K562 (cell line): ENCODE results near the gene CALCB. TPM values are rescaled to one million over a fixed set of nuclear protein-coding genes. Genes with fewer than 3 reads are reported as not detected.

Experiments
- CBX2 ChIP-seq: fragments of 200-600 bp; sonication (generic); IDR thresholded peaks from one replicate; pipeline ENCODE4 v1.6.1; 2012; ENCODE audit warnings: mild to moderate bottlenecking, low read length, inconsistent platforms; ENCODE audit not compliant: insufficient read depth, poor library complexity, severe bottlenecking
- GATAD2A ChIP-seq: fragments of 450-650 bp; IDR thresholded peaks from 2 replicates; pipeline ENCODE4 v1.6.1; 2017
- KLF10 ChIP-seq: fragments of 250-450 bp; sonication (Bioruptor Pico); IDR thresholded peaks from 2 replicates; pipeline ENCODE4 v1.6.1; 2021; ENCODE audit warnings: matching md5 sums
- NFE2 ChIP-seq: IDR thresholded peaks from 2 replicates; pipeline ENCODE4 v1.6.1; 2014; ENCODE audit warnings: antibody characterized with exemption, low read depth
- PYGO2 ChIP-seq: fragments of 450-650 bp; IDR thresholded peaks from 2 replicates; pipeline ENCODE4 v1.6.1; 2016; ENCODE audit warnings: mild to moderate bottlenecking, missing genetic modification characterization, moderate library complexity, missing compliant biosample characterization
- TGIF2 ChIP-seq: sonication (generic); formaldehyde crosslinking; IDR thresholded peaks from 2 replicates; pipeline ENCODE4 v1.8.1; 2022; ENCODE audit warnings: mild to moderate bottlenecking, missing genetic modification reagents, moderate library complexity
- ZNF133 ChIP-seq: fragments of 250-450 bp; sonication (Bioruptor Pico); IDR thresholded peaks from 2 replicates; pipeline ENCODE4 v1.4.0; 2020; ENCODE audit warnings: mild to moderate bottlenecking
- polyA plus RNA-seq, 8 experiments: library from polyadenylated mRNA; depleted of rRNA in 4 of 8; stranded (reverse) in 5 of 8; unstranded in 3 of 8; fragments of >200 nt; fragmentation: Nextera tagmentation in 2 of 8; fragmentation: Illumina TruSeq in 1 of 8; extraction: Ambion mirVana in 2 of 8; extraction: Trizol in 1 of 8; gene quantifications; 2 replicates each; pipeline versions ENCODE4 v1.2.1 to v1.2.3, GENCODE V29; 2011 to 2014; ENCODE audit warnings: inconsistent platforms in 1 of 8, missing spikeins in 1 of 8
- total RNA-seq, 7 experiments: library from RNA; depleted of rRNA in 6 of 7; stranded (reverse); fragments of >200 nt in 6 of 7; fragmentation: Illumina TruSeq in 2 of 7; extraction: Trizol in 2 of 7; gene quantifications; 2 replicates each; pipeline versions ENCODE4 v1.2.1 to v1.2.3, GENCODE V29; 2011 to 2021; ENCODE audit warnings: low replicate concordance in 1 of 7
- TF ChIP-seq, protein P1 (sequence below): IDR thresholded peaks from 2 replicates; pipeline ENCODE4 v1.6.1; 2011; ENCODE audit warnings: borderline replicate concordance, low read depth, mild to moderate bottlenecking, moderate library complexity, low read length; ENCODE audit not compliant: insufficient read depth, poor library complexity, severe bottlenecking
- TF ChIP-seq, protein P2 (sequence below): conservative IDR thresholded peaks from 2 replicates; pipeline ENCODE4 v1.6.1; 2011; ENCODE audit warnings: low read depth, mild to moderate bottlenecking, low read length; ENCODE audit not compliant: control insufficient read depth
- TF ChIP-seq, protein P3 (sequence below): fragments of 250-450 bp; sonication (Bioruptor Pico); IDR thresholded peaks from 2 replicates; pipeline ENCODE4 v1.4.0; 2020

Gene CALCB
- total and polyA plus RNA-seq, 9 of the 15 experiments (the other 6 are each of a cell fraction or from before 2014, with no cell fraction given), result not detected

GRCh38 chr11:15034687-15035267 is 38.6 kb upstream of the CALCB start (continued):
- TF ChIP-seq, protein P1, sequence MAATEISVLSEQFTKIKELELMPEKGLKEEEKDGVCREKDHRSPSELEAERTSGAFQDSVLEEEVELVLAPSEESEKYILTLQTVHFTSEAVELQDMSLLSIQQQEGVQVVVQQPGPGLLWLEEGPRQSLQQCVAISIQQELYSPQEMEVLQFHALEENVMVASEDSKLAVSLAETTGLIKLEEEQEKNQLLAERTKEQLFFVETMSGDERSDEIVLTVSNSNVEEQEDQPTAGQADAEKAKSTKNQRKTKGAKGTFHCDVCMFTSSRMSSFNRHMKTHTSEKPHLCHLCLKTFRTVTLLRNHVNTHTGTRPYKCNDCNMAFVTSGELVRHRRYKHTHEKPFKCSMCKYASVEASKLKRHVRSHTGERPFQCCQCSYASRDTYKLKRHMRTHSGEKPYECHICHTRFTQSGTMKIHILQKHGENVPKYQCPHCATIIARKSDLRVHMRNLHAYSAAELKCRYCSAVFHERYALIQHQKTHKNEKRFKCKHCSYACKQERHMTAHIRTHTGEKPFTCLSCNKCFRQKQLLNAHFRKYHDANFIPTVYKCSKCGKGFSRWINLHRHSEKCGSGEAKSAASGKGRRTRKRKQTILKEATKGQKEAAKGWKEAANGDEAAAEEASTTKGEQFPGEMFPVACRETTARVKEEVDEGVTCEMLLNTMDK, result no peak
- TF ChIP-seq PYGO2 (tag) (no peak), GATAD2A (no peak), TGIF2 (CRISPR knock-in tag) (no peak), NFE2 (no peak), ZNF133 (no peak), CBX2 (no peak), KLF10 (CRISPR knock-in tag) (no peak)
- TF ChIP-seq, protein P2, sequence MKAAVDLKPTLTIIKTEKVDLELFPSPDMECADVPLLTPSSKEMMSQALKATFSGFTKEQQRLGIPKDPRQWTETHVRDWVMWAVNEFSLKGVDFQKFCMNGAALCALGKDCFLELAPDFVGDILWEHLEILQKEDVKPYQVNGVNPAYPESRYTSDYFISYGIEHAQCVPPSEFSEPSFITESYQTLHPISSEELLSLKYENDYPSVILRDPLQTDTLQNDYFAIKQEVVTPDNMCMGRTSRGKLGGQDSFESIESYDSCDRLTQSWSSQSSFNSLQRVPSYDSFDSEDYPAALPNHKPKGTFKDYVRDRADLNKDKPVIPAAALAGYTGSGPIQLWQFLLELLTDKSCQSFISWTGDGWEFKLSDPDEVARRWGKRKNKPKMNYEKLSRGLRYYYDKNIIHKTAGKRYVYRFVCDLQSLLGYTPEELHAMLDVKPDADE, result no peak
- TF ChIP-seq, protein P3, sequence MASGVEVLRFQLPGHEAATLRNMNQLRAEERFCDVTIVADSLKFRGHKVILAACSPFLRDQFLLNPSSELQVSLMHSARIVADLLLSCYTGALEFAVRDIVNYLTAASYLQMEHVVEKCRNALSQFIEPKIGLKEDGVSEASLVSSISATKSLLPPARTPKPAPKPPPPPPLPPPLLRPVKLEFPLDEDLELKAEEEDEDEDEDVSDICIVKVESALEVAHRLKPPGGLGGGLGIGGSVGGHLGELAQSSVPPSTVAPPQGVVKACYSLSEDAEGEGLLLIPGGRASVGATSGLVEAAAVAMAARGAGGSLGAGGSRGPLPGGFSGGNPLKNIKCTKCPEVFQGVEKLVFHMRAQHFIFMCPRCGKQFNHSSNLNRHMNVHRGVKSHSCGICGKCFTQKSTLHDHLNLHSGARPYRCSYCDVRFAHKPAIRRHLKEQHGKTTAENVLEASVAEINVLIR (CRISPR knock-in tag), result no peak
